D341Med (cell line): Measurements from ENCODE around the gene PPP1R27.

Experiments
- DNase-seq: peaks from one replicate; pipeline ENCODE4 v3.0.0; 2012; ENCODE audit warnings: low spot score

The PPP1R27 gene

GRCh38 chr17:81821147-81821546 lies 13.7 kb downstream of the PPP1R27 start:
- no peak for DNase-seq

DNA sequence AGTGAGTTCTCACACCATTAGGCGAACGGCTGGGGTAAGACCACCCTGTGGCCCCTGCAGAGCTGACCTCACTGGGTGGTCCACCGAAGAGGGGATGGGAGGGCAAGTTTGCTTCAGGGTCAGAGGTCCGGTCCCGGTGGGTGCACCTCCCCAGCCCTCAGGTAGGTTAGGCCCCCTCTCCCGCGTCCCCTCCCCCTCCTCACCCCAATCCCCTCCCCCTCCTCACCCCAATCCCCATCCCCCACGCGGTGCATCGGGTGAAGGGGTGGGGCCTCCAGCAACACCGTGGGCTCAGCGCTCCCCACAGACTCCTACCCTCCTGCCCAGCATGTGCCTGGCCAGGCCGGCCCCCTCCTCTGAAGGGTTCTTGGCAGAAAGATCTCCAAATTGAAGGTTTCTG lies 15.1 kb downstream of the PPP1R27 start:
- DNase-seq, result no peak

DNA sequence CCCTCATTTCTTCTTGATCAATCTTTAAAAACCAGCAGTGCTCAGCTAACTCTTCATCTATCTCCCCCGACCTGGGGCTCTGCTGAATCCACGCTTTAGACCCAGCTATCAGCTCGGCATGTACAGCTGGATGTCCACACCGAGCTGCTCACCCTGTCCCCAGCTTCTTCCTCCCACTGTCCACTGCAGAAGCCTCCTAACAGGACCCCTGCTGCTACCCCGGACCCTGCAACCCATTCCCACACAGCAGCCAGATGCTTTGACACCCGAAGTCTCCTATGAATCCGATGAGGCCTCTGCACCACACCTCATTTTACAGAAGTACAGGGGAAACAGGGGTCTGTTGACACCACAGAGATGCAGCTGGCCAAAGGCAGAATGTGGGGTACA lies 17.1 kb downstream of the PPP1R27 start:
- DNase-seq, result no peak

DNA sequence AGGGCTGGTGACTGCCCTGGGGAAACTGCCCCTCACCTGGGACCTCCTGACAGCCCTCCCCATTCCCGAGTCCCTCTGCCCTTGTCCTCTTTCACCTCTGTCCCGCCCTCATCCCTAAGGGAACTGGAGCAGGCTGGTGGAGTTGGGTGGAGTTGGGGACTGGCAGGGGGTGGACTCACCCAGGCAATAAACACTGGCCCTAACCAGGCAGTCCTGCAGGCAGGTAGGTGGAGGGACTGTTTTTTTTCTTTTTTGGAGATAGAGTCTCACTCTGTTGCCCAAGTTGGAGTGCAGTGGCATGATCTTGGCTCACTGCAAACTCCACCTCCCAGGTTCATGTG lies 19.2 kb downstream of the PPP1R27 start:
- DNase-seq, result no peak

GRCh38 chr17:81814748-81815645 lies 19.9 kb downstream of the PPP1R27 start:
- DNase-seq, result no peak

GRCh38 chr17:81813861-81814683 lies 20.8 kb downstream of the PPP1R27 start:
- DNase-seq, result no peak

DNA sequence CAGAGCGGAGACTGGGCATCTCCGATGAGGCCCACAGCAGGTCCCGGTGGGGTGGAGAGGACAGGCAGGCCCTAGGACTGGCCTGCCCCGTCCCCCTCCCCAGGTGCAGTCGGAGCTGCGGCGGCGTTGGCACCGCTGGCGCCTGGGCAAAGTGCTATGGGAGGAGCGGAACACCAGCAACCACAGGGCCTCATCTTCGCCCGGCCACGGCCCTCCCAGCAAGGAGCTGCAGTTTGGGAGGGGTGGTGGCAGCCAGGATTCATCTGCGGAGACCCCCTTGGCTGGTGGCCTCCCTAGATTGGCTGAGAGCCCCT lies 21.5 kb downstream of the PPP1R27 start:
- no peak for DNase-seq

GRCh38 chr17:81812571-81813370 lies 22.1 kb downstream of the PPP1R27 start:
- DNase-seq, result no peak

DNA sequence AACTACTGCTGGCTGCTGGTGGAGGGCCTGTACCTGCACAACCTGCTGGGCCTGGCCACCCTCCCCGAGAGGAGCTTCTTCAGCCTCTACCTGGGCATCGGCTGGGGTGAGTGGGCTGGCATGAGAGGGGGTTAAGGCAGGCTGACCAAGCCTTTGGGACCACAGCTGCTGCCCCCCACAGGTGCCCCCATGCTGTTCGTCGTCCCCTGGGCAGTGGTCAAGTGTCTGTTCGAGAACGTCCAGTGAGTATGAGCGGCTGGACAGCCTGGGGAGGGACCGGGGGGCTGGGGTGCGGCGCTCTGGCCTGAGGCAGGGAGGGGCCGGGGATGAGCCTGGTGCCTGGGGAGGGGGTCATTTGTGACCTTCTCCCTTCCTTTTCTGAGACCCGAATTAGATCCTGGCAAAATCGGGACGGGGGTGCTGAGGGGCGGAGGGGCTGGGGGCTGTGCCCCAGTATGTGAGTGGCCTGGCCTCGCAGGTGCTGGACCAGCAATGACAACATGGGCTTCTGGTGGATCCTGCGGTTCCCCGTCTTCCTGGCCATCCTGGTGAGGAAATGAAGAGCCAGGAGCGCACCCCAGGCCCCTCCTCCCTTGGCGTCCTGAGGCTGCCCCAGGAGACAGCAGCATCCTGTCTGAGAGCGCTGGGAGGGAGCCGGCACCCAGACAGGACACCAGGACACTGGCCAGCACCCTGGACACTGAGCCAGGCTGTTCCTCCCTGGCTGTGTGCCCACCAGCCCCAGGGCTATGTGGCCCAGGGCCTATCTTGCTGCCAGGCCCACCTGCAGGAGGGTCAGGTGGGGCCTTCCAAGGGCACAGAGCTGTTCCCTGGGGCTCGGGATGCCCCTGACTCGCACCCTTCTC lies 22.9 kb downstream of the PPP1R27 start:
- no peak for DNase-seq

- no peak for DNase-seq
Observed at GRCh38 chr17:81810892-81811704, 23.8 kb downstream of the PPP1R27 start.

- no peak for DNase-seq
Observed at GRCh38 chr17:81810476-81810875, 24.4 kb downstream of the PPP1R27 start.

DNA sequence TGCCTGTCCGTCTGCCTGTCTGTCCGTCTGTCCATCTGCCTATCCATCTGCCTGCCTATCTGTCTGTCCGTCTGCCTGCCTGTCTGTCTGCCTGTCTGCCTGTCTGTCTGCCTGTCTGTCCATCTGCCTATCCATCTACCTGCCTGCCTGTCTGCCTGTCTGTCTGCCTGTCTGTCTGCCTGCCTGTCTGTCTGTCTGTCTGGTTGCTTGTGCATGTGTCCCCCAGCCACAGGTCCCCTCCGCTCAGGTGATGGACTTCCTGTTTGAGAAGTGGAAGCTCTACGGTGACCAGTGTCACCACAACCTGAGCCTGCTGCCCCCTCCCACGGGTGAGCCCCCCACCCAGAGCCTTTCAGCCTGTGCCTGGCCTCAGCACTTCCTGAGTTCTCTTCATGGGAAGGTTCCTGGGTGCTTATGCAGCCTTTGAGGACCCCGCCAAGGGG lies 25.3 kb downstream of the PPP1R27 start:
- no peak for DNase-seq

DNA sequence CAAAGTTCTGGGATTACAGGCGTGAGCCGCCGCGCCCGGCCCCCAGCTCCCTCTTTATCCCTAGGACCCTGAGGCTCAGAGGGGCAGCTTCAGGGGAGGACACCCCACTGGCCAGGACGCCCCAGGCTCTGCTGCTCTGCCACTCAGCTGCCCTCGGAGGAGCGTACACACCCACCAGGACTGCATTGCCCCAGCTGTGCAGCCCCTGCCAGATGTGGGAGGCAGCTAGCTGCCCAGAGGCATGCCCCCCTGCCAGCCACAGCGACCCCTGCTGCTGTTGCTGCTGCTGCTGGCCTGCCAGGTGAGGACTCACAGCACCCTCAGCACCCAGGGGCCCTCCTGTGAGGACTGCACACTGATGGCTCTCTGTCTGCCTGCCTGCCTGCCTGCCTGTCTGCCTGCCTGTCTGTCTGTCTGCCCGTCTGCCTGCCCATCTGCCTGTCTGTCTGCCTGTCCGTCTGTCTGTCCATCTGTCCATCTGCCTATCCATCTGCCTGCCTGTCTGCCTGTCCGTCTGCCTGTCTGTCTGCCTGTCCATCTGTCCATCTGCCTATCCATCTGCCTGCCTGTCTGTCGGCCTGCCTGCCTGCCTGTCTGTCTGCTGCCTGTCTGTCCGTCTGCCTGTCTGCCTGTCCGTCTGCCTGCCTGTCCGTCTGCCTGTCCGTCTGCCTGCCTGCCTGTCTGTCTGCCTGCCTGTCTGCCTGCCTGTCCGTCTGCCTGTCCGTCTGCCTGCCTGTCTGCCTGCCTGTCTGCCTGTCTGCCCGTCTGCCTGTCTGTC lies 25.9 kb downstream of the PPP1R27 start:
- no peak for DNase-seq

DNA sequence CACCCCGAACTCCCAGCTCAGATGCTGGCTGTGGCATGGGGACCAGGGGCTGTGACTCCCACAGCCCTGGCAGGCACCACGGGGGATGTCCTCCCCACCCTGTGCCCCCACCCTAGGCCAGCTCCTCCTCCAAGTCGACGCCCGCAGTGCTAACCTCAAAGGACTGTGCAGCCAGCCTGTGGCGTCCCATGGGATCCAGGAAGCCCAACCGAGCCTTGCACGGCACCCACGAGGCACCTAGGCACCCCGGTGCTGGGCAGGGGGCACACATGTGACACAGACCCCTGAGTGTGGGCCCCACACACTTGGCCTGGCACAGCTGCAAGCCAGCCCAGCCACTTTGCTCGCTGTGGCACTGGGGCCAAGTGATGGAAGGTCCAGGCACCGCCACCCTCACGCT lies 27.0 kb downstream of the PPP1R27 start:
- DNase-seq, result no peak

GRCh38 chr17:81807210-81807719 lies 27.6 kb downstream of the PPP1R27 start:
- no peak for DNase-seq

GRCh38 chr17:81806461-81807209 lies 28.2 kb downstream of the PPP1R27 start:
- DNase-seq, result no peak

DNA sequence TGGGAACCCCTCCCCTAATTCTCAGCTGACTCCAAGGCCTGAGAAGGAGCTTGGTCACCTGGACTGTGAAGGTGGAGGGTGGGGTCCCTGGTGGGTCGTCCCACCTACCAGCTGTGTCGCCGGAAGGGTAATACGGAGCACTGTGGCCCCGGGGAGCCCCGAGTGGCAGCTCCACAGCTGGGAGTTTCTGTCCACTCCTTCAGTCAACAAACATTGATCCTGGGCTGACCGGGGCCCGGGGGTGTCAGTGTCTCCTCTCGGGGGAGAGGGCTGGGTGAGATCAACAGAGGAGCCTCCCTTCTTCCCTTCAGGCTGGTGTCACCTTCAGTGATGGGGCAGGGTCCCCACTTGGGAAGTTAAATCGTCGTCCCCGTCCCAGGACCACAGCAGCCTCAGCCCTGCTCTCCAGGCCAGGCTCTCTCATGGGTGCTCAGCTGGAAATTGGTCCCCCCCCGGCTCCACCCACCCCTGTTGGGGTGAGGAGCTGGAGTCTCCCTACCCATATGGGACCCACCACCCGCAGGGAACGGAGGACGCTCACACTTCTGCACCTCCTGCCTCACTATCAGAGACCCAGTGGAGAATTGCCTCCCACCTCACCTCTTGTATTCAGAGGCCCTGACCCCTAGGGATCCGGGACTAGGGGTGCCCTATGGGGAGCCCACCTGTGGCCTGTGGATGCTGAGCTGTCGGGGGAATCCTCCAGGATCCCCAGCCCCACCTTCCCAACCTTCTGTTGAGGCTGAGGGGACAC lies 29.0 kb downstream of the PPP1R27 start:
- DNase-seq, result no peak
